GM18951 (cell line): ENCODE measurements around the gene PVALEF.

Experiments
- POLR2A ChIP-seq: IDR thresholded peaks from 4 replicates; pipeline ENCODE4 v1.6.1; 2011; ENCODE audit warnings: mild to moderate bottlenecking; ENCODE audit not compliant: insufficient read length, insufficient read depth; ENCODE audit errors: extremely low read depth
- in situ Hi-C: fragments of 300-500 bp; cut with MboI; formaldehyde crosslinking; loops from one replicate; pipeline ENCODE4 v1.12.0; 2022; ENCODE audit warnings: low sequenced_read_pairs, mixed read lengths, inconsistent platforms; ENCODE audit not compliant: unreplicated experiment

PVALEF gene

GRCh38 chr17:81131486-81132196 is 33.7 kb upstream of the PVALEF start:
- in situ Hi-C loops, result no loop called here
- TF ChIP-seq POLR2A, result no peak

DNA sequence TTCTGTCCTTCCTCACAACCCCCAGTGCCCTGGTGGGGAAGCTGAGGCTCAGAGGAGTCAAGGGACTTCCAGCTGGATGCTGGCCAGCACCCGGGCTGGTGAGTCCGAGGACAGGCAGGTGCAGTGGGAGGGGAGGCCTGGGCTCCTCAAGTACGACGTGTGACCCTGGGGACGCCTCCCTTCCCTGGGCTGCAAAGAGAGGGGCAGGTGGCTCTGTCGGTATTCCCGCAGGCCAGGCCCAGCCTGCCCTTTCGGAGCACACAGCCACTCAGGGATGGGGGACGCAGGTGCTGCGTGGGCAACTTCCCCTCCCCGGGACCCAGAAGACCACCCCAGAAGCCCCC is 33.1 kb upstream of the PVALEF start:
- no peak for TF ChIP-seq POLR2A
- in situ Hi-C loops, result no loop called here

- in situ Hi-C loops, result no loop called here
- no peak for TF ChIP-seq POLR2A
Measured at GRCh38 chr17:81132770-81133723, 32.3 kb upstream of the PVALEF start.

DNA sequence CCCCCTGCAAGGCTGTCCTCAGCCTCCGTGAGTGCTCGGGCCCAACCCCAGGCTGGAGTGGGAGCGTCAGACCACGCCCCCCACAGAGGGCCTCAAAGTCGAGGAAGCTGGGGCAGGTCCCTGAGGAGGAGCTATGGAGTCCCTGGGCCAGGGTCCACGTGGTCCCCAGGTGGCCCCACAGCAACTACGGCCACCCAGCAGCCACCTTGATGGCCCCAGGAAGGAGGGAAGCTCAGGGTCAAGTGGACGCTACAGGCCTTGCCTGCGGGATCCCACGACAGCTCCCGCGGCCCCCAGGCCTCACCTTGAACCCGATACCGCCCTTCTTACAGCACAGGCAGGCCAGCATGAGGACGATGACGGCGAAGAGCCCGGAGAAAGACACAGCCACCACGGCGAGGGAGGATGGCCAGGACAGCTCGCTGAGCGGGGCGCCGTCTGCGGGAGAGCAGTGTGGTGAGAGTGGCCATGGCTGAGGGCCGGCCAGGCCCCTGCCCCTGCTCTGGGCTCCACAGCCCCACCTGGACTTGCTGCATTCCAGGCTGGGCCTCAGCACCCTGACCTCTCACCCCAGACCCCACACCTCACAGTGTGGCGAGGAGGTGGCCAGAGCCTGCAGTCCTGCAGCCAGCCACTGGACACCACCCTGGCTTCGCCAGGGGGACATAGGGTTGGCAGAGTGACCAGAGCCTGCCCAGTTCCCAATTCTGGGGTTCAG is 31.1 kb upstream of the PVALEF start:
- in situ Hi-C loops, result no loop called here
- TF ChIP-seq POLR2A, result no peak

GRCh38 chr17:81135505-81136278 is 29.6 kb upstream of the PVALEF start:
- in situ Hi-C loops, result no loop called here
- TF ChIP-seq POLR2A, result no peak

DNA sequence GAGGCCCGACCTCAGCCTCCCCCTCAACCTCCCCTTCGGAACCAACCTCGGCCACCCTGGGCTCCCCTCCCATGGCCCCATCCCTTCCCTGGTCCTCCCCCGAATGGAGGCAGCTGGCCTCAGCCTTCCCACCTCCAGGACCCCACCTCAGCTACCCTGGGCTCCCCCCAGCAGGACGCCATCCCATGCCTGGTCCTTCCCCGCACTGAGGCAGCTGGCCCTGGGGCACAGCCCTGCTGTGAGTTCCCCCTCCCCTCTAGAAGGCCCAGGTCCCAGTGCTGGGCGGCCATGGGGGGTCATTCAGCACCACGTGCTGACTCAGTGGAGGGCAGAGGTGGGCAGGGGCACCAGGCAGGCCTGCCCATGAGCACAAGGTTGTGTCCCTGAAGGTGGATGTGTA is 28.9 kb upstream of the PVALEF start:
- in situ Hi-C loops, result no loop called here
- no peak for TF ChIP-seq POLR2A

DNA sequence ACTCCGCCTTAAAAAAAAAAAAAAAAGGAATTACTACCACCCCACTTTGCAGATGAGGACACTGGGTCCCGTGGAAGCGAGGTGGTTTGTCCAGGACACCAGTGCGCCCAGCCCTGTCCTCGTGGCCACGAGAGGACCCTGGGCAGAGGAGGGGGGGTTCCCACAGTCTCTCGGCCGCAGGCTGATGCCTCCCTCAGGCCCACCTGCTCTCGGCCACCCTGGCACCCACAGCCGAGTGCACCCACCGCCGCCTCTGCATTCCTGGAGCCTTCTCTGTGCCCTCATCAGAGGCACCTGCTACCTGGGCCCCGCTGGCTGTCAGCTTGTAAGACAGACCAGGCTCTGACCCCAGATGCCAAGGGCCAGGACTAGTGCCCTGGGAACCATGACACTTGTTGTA is 28.1 kb upstream of the PVALEF start:
- TF ChIP-seq POLR2A, result no peak
- in situ Hi-C loops, result no loop called here

GRCh38 chr17:81138083-81138482 is 27.2 kb upstream of the PVALEF start:
- TF ChIP-seq POLR2A, result no peak
- in situ Hi-C loops, result no loop called here

DNA sequence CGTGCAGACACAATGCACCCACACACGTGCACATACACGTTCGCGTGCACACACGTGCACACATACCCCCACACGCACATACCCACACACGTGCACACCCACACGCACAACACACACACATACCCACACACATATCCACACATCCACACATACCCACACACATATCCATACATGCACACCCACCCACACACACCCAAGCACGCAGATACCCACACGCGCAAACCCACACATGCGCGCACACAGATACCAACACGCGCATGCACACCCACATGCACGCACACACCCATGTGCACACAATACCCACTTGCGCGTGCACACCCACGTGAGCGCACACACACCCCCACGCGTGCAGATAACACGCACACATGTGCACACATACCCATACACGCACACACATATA is 26.8 kb upstream of the PVALEF start:
- TF ChIP-seq POLR2A, result no peak
- in situ Hi-C loops, result no loop called here

GRCh38 chr17:81139428-81139827 is 25.9 kb upstream of the PVALEF start:
- no peak for TF ChIP-seq POLR2A
- in situ Hi-C loops, result no loop called here

DNA sequence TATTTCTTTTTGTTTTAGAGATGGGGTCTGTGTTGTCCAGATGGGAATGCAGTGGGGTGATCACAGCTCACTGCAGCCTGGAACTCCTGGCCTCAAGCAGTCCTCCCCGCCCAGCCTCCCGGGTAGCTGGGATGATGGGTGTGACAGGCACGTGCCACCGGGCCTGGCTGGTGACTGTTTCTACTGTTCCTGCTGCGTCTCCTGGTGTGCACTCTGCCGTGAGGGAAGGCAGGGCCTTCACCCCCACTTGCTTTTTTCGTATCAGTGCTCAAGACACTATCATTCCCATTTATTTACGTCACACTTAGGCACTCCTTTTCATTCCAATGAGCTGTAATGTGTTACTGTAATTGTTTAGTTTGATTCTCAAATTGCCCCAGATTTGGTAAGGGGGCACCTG is 25.3 kb upstream of the PVALEF start:
- no peak for TF ChIP-seq POLR2A
- in situ Hi-C loops, result no loop called here

GRCh38 chr17:81140695-81141094 is 24.6 kb upstream of the PVALEF start:
- in situ Hi-C loops, result no loop called here
- TF ChIP-seq POLR2A, result no peak
